Epithelial cell of esophagus (primary cell): Measurements from ENCODE around the gene CAPG.

Experiments
- DNase-seq: peaks from one replicate; pipeline ENCODE4 v3.0.0; 2010; ENCODE audit warnings: low read depth
- H3K4me3 ChIP-seq: 2 replicates; pipeline ENCODE4 v1.5.1; 2011; ENCODE audit warnings: mild to moderate bottlenecking, low read length, control low read depth
- TF ChIP-seq, protein P1 (sequence below): IDR thresholded peaks from 2 replicates; pipeline ENCODE4 v1.5.1; 2011; ENCODE audit warnings: low read depth, mild to moderate bottlenecking, low read length, control low read depth, inconsistent platforms; ENCODE audit not compliant: insufficient read depth; ENCODE audit errors: missing control alignments

Gene CAPG

DNA sequence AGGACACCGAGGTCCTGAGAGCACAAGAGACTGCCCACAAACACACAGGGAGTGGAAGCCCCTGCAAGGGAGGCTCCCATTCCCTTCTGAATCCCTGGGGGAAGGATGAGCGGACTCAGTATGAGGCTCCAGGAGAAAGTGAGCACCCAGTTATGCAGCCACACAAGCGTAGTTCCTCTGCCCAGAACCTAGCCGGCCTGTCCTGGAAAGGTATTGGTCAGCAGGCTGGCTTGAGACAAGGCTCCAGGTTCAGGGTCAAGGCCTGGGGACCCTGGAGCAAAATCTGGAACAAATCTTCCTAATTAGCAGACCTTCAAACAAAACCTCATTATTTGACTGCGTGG is 1.2 kb upstream of the CAPG start:
- H3K4me3 ChIP-seq: no peak overlapping the region
- TF ChIP-seq, protein P1, sequence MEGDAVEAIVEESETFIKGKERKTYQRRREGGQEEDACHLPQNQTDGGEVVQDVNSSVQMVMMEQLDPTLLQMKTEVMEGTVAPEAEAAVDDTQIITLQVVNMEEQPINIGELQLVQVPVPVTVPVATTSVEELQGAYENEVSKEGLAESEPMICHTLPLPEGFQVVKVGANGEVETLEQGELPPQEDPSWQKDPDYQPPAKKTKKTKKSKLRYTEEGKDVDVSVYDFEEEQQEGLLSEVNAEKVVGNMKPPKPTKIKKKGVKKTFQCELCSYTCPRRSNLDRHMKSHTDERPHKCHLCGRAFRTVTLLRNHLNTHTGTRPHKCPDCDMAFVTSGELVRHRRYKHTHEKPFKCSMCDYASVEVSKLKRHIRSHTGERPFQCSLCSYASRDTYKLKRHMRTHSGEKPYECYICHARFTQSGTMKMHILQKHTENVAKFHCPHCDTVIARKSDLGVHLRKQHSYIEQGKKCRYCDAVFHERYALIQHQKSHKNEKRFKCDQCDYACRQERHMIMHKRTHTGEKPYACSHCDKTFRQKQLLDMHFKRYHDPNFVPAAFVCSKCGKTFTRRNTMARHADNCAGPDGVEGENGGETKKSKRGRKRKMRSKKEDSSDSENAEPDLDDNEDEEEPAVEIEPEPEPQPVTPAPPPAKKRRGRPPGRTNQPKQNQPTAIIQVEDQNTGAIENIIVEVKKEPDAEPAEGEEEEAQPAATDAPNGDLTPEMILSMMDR: no peak
- no peak for DNase-seq

DNA sequence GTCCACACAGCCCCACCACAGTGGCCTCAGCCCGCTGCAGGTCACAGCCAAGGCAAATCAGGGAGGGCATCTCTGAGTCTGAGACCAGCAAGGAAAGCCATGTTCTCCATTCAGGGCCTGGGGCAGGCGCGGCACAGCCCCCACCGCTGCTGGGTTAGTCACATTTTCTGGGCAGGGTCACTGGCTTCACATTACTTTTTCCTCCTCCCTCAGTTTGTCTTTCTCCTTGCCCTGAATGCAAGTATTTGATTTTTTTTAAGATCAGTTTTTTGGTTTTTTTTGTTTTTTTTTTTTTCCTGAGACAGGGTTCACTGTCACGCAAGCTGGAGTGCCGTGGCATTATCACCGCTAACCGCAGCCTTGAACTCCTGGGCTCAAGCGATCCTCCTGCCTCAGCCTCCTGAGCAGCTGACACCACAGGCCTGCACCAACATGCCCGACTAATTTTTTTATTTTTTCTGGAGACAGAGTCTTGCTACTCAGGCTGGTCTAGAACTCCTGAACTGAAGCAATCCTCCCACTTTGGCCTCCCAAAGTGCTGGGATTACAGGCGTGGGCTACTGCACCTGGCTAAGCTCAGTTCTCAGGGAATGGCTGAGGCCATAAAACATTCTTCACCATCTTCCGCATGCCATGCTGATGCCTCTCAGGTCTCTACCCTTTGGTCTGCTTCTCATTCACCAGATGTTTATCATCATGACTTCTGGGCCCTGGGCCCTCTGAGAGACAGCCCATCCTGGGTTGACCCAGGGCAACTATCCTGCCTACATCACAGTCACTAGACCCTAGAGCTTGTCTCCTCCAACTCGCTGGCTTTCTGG is 628 bp upstream of the CAPG start:
- peak; percentile 51 for DNase-seq
- TF ChIP-seq, protein P1: no peak
- no peak overlapping the region for H3K4me3 ChIP-seq

DNA sequence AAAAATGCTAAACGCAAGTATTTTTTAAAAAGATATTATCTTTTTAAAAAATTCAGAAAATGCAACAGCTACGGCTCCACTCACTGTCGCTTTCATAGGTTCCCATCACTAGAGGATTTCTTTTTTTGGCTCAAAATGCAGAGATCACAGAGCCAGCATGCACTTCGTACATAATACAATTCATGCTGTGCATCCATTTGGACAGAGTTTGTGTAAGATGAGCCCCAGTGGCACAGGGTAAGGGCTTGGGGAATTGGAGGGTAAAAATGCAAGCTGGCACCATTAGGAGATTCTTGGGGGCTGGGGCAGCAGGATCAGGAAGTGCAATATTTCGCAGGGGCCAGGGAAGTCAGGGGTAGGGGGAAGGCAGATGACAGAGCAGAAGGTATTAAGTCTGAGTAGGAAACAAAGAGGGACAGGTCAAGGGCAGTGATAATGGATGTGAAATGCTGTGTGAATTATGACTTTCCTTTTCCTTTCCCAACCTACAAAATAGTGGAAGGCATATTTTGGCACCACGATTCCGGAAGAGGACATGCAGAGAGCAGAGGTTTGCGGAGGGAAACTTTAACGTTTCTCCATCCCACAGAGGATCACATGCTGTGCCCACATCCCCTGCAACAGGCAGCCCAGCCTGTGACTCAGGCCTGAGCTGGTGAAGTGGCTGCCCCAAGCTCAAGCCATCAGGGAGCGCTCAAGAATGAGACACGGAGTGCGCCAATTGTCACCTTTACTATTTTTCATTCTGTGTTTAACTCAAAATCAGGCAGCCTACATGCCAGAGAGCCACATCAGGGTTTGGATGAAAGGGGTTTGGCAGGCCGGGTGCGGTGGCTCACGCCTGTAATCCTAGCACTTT is 4.7 kb downstream of the CAPG start:
- H3K4me3 ChIP-seq: no peak overlapping the region
- no peak for DNase-seq
- TF ChIP-seq, protein P1: no peak

DNA sequence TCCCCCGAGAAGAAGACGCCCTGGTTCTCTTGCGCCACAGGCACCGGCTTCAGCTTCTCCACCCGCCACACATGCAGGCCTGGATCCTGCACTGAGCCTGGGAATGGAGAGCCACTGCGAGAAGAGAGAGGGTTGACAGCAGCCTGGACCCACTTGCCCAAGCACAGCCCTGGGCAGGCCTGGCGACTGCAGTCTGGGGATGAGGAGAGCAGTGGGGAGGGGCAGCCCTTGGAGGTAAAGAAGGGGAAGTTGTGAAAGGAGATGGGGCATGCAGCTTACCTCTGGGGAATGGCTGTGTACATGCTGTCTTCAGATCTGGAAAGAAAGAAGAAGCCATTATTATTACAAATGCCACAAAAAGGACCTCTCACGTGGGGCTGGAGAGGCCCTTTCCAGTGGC is 8.3 kb downstream of the CAPG start:
- no peak for DNase-seq
- TF ChIP-seq, protein P1: no peak
- H3K4me3 ChIP-seq: no peak overlapping the region

DNA sequence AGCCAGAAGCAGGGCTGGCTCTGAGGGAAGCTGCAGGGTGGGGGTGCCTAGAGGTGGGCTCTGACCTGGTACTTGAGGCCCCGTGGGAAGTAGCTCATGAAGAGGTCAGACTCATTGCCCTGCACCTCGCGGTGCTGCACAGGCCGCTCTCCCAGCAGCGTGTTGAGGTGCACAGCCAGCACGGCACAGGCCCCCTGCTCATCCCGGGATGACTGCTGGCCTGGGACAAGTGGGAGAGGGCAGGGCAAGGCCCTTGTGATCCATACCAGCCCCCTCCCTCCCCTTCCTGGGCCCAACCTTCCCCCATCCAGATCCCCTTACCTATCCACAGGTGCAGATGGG is 8.7 kb downstream of the CAPG start:
- TF ChIP-seq, protein P1: no peak
- H3K4me3 ChIP-seq: no peak overlapping the region
- no peak for DNase-seq

DNA sequence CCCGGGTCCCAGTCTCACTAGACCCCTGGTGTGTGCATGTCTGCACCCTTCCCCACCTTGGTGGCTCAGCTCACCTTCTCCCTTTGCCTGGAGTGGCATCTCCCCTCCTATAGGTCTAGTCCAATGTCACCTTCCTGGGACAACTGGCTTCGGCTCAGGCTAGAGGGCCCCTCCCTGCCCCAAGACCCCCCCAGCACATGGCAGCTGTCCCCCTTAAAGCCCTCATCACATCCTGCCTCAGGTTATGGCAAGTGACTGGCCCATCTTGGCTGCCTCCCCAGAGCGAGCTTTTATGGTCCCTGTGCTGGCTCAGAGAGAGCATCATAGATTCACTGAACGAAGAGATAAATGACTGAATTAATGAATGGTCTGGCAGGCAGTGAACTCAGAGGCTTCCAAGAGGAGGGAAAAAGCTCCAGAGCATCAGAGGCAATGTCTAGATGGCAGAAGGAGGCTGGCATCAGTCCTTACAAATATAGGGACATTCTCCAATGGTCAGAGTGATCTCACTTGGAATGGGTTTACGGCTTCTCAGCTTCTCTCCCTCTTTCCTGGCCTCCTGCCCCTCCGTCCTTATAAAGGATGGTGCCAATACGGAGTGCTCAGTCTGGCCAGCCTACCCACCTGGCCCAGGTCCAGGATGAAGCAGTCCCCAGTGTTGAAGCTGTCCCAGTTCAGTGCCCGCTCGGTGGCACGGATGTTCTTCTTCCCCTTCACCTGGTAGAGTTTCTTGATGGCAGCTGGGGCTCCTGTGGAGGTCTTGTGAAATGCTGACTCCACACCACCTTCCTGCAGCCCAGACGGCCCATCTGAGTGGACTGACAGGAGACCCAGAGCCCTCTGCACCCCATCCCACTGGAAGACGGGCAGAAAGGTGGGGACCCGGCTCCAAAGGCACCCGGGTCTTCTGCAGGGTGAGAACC is 9.4 kb downstream of the CAPG start:
- TF ChIP-seq, protein P1: no peak
- DNase-seq: no peak
- H3K4me3 ChIP-seq: no peak overlapping the region
